HCEC 1CT (cell line): ENCODE results near the gene HOXB5.

ENCODE experiments used
- DNase-seq: peaks from one replicate; pipeline ENCODE4 v3.0.0-alpha.2; 2017

The HOXB5 gene

GRCh38 chr17:48588074-48588415 lies 5.5 kb downstream of the HOXB5 start:
- DNase-seq: no peak

GRCh38 chr17:48587276-48588073 lies 6.1 kb downstream of the HOXB5 start:
- DNase-seq: peak; percentile 58

GRCh38 chr17:48586355-48587258 lies 7.0 kb downstream of the HOXB5 start:
- DNase-seq: no peak

GRCh38 chr17:48584223-48584741 lies 9.3 kb downstream of the HOXB5 start:
- no peak for DNase-seq

- no peak for DNase-seq
Observed at GRCh38 chr17:48583708-48584222, 9.8 kb downstream of the HOXB5 start.

GRCh38 chr17:48582750-48583069 lies 10.9 kb downstream of the HOXB5 start:
- DNase-seq: no peak

- no peak for DNase-seq
Observed at GRCh38 chr17:48579760-48580554, 13.6 kb downstream of the HOXB5 start.

GRCh38 chr17:48579471-48579759 lies 14.2 kb downstream of the HOXB5 start:
- no peak for DNase-seq

GRCh38 chr17:48578616-48579470 lies 14.7 kb downstream of the HOXB5 start:
- DNase-seq: no peak

- peak; percentile 56 for DNase-seq
Observed at GRCh38 chr17:48577946-48578615, 15.5 kb downstream of the HOXB5 start, which contains the start of gene HOXB4. Gene HOXB4, minus strand, starts transcription at chr17:48578350. Its CDS starts 31 bp downstream, at chr17:48578319.

- DNase-seq: peak; percentile 78
Observed at GRCh38 chr17:48577330-48577945, 16.1 kb downstream of the HOXB5 start.

- peak; percentile 68 for DNase-seq
Observed at GRCh38 chr17:48576479-48577309, 16.9 kb downstream of the HOXB5 start.

- peak; percentile 39 for DNase-seq
Observed at GRCh38 chr17:48575673-48576478, 17.7 kb downstream of the HOXB5 start.

GRCh38 chr17:48575066-48575582 lies 18.5 kb downstream of the HOXB5 start:
- peak; percentile 54 for DNase-seq

GRCh38 chr17:48574505-48575065 lies 19.0 kb downstream of the HOXB5 start:
- no peak for DNase-seq

GRCh38 chr17:48571826-48572417 lies 21.7 kb downstream of the HOXB5 start:
- no peak for DNase-seq

GRCh38 chr17:48571024-48571818 lies 22.4 kb downstream of the HOXB5 start:
- DNase-seq: peak; percentile 57
